GM10248 (cell line): ENCODE data around the gene SLC25A25.

ENCODE experiments used
- CTCF ChIA-PET: fragments of 300-600 bp; sonication (Branson Sonifier 250); formaldehyde crosslinking; extraction: SDS; loops from one replicate; lab custom pipeline; 2021; ENCODE audit warnings: antibody characterized with exemption; lab: Yijun Ruan, JAX
- POLR2A ChIA-PET: fragments of 350-650 bp; sonication (Branson Sonifier 250); formaldehyde crosslinking; extraction: SDS; loops from one replicate; lab custom pipeline; 2020; ENCODE audit warnings: antibody characterized with exemption; lab: Yijun Ruan, JAX
- DNase-seq: peaks from one replicate; pipeline ENCODE4 v3.0.0; 2012; ENCODE audit errors: extremely low spot score
- CTCF ChIP-seq: IDR thresholded peaks from 2 replicates; pipeline ENCODE4 v1.5.1; 2012; ENCODE audit warnings: mild to moderate bottlenecking, low read depth; ENCODE audit errors: extremely low read depth, missing control alignments, control extremely low read depth

The SLC25A25 gene

GRCh38 chr9:128092199-128092977, 24.4 kb downstream of the SLC25A25 start:
- no peak for DNase-seq
- POLR2A ChIA-PET: no interaction called here
- CTCF ChIA-PET: interaction anchor here (0.8 to 11.7 kb wide), 12 partner anchors 7 to 149 kb away, joined by 3 to 105 read pairs (median 4); partner anchors contain the start of gene NAIF1
- no peak for TF ChIP-seq CTCF

- CTCF ChIA-PET: interaction anchor here (0.8 to 11.7 kb wide), 9 partner anchors 8 to 150 kb away, joined by 3 to 105 read pairs (median 11); no protein-coding TSS in a partner anchor
Observed at GRCh38 chr9:128093011-128093410, 25.0 kb downstream of the SLC25A25 start.

GRCh38 chr9:128094166-128094949, 26.3 kb downstream of the SLC25A25 start:
- POLR2A ChIA-PET: interaction anchor here (0.5 to 1.0 kb wide), 3 partner anchors 8 to 121 kb away, joined by 3 read pairs; no protein-coding TSS in a partner anchor
- CTCF ChIA-PET: interaction anchor here (0.9 to 11.7 kb wide), 10 partner anchors 9 to 151 kb away, joined by 3 to 105 read pairs (median 8); no protein-coding TSS in a partner anchor
- no peak for TF ChIP-seq CTCF
- DNase-seq: peak; percentile 91

More at GRCh38 chr9:128093011-128093410, 25.0 kb downstream of the SLC25A25 start:
- no peak for TF ChIP-seq CTCF
- POLR2A ChIA-PET: no interaction called here
- DNase-seq: no peak

- DNase-seq: no peak
- CTCF ChIA-PET: interaction anchor here (0.9 to 11.7 kb wide), 7 partner anchors 13 to 60 kb away, joined by 3 to 105 read pairs (median 5); no protein-coding TSS in a partner anchor
- no peak for TF ChIP-seq CTCF
- POLR2A ChIA-PET: interaction anchor here (0.5 to 1.0 kb wide), 2 partner anchors 59 to 122 kb away, joined by 3 read pairs; no protein-coding TSS in a partner anchor
Observed at GRCh38 chr9:128094950-128095544, 27.0 kb downstream of the SLC25A25 start.

- POLR2A ChIA-PET: no interaction called here
- no peak for TF ChIP-seq CTCF
- CTCF ChIA-PET: interaction anchor here (11.7 kb wide), 1 partner anchor 18 kb away, joined by 105 read pairs; no protein-coding TSS in a partner anchor
- no peak for DNase-seq
Observed at GRCh38 chr9:128096616-128097536, 28.8 kb downstream of the SLC25A25 start.
